GM23338 (cell line): ENCODE measurements around the gene NDUFV2.

Experiments
- CREB1 ChIP-seq: fragments of 250-450 bp; sonication (Bioruptor Pico); IDR thresholded peaks from 2 replicates; pipeline ENCODE4 v1.5.0; 2020; ENCODE audit warnings: low read depth, mild to moderate bottlenecking, moderate library complexity
- EZH2 ChIP-seq: fragments of 200-600 bp; sonication (generic); IDR thresholded peaks from one replicate; pipeline ENCODE4 v1.8.0; 2017; ENCODE audit warnings: antibody characterized with exemption, mild to moderate bottlenecking, low read depth; ENCODE audit not compliant: unreplicated experiment
- EZH2phosphoT487 ChIP-seq: fragments of 200-600 bp; sonication (generic); IDR thresholded peaks from one replicate; pipeline ENCODE4 v1.8.1; 2018; ENCODE audit warnings: antibody characterized with exemption; ENCODE audit not compliant: unreplicated experiment
- JUNB ChIP-seq: IDR thresholded peaks from one replicate; pipeline ENCODE4 v1.6.1; 2016; ENCODE audit warnings: antibody characterized with exemption; ENCODE audit not compliant: unreplicated experiment
- POLR2AphosphoS5 ChIP-seq: IDR thresholded peaks from 2 replicates; pipeline ENCODE4 v1.6.1; 2016; ENCODE audit warnings: antibody characterized with exemption, low read depth
- ZNF331 ChIP-seq: fragments of 250-450 bp; sonication (Bioruptor Pico); IDR thresholded peaks from 2 replicates; pipeline ENCODE4 v1.5.0; 2020; ENCODE audit warnings: low read depth, mild to moderate bottlenecking, moderate library complexity
- TF ChIP-seq, protein P1 (sequence below), 2 experiments: fragments of 200-600 bp in 1 of 2; sonication (generic) in 1 of 2; conservative IDR thresholded peaks; 2 replicates each; pipeline versions ENCODE4 v1.5.1 to v1.6.1; 2016 to 2017; ENCODE audit warnings: antibody characterized with exemption in 2 of 2, low read depth in 2 of 2, mild to moderate bottlenecking in 2 of 2, moderate library complexity in 1 of 2
- TF ChIP-seq, protein P2 (sequence below): IDR thresholded peaks from one replicate; pipeline ENCODE4 v1.6.1; 2018; ENCODE audit warnings: antibody characterized with exemption; ENCODE audit not compliant: unreplicated experiment

DNA sequence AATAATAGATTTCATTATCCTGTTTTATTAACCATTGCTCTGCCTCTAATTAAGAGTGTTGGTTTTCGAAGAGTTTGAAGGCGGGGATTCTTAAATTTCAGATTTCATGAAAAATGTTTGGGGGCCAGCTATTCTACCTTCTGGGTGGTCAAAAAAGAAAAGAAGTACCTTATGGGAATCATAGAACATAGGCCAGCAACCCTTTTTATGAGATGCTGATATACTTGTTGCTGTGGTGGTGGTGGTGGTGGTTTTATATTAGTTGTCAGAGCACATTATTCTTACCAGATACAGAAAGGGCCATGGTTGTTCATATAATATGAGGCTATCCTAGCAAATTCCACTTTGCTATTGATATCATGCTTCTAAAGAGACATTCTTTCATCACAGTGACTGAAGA, 38.5 kb downstream of the NDUFV2 start:
- TF ChIP-seq CREB1 (CRISPR knock-in tag) (no peak), EZH2phosphoT487 (no peak), EZH2 (no peak), POLR2AphosphoS5 (no peak), ZNF331 (CRISPR knock-in tag) (no peak), JUNB (no peak)
- TF ChIP-seq, protein P1, sequence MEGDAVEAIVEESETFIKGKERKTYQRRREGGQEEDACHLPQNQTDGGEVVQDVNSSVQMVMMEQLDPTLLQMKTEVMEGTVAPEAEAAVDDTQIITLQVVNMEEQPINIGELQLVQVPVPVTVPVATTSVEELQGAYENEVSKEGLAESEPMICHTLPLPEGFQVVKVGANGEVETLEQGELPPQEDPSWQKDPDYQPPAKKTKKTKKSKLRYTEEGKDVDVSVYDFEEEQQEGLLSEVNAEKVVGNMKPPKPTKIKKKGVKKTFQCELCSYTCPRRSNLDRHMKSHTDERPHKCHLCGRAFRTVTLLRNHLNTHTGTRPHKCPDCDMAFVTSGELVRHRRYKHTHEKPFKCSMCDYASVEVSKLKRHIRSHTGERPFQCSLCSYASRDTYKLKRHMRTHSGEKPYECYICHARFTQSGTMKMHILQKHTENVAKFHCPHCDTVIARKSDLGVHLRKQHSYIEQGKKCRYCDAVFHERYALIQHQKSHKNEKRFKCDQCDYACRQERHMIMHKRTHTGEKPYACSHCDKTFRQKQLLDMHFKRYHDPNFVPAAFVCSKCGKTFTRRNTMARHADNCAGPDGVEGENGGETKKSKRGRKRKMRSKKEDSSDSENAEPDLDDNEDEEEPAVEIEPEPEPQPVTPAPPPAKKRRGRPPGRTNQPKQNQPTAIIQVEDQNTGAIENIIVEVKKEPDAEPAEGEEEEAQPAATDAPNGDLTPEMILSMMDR (conservative IDR thresholded peaks at IDR 0.05; ENCODE audit: low read depth in 2 of 2), result no peak
- TF ChIP-seq, protein P2, sequence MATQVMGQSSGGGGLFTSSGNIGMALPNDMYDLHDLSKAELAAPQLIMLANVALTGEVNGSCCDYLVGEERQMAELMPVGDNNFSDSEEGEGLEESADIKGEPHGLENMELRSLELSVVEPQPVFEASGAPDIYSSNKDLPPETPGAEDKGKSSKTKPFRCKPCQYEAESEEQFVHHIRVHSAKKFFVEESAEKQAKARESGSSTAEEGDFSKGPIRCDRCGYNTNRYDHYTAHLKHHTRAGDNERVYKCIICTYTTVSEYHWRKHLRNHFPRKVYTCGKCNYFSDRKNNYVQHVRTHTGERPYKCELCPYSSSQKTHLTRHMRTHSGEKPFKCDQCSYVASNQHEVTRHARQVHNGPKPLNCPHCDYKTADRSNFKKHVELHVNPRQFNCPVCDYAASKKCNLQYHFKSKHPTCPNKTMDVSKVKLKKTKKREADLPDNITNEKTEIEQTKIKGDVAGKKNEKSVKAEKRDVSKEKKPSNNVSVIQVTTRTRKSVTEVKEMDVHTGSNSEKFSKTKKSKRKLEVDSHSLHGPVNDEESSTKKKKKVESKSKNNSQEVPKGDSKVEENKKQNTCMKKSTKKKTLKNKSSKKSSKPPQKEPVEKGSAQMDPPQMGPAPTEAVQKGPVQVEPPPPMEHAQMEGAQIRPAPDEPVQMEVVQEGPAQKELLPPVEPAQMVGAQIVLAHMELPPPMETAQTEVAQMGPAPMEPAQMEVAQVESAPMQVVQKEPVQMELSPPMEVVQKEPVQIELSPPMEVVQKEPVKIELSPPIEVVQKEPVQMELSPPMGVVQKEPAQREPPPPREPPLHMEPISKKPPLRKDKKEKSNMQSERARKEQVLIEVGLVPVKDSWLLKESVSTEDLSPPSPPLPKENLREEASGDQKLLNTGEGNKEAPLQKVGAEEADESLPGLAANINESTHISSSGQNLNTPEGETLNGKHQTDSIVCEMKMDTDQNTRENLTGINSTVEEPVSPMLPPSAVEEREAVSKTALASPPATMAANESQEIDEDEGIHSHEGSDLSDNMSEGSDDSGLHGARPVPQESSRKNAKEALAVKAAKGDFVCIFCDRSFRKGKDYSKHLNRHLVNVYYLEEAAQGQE, result no peak
